GM19438 (cell line): ENCODE data around the gene TMEM38B.
"Not testable (repeated sequence)": the region's sequence is repeated elsewhere in the genome, so short reads cannot be mapped to it uniquely, and the experiment has no call there.

ENCODE experiments used
- ATAC-seq: cut with Tn5 transposase; IDR thresholded peaks from one replicate; pipeline ENCODE4 v1.9.1; 2021; ENCODE audit warnings: low read depth; ENCODE audit not compliant: unreplicated experiment

TMEM38B gene

DNA sequence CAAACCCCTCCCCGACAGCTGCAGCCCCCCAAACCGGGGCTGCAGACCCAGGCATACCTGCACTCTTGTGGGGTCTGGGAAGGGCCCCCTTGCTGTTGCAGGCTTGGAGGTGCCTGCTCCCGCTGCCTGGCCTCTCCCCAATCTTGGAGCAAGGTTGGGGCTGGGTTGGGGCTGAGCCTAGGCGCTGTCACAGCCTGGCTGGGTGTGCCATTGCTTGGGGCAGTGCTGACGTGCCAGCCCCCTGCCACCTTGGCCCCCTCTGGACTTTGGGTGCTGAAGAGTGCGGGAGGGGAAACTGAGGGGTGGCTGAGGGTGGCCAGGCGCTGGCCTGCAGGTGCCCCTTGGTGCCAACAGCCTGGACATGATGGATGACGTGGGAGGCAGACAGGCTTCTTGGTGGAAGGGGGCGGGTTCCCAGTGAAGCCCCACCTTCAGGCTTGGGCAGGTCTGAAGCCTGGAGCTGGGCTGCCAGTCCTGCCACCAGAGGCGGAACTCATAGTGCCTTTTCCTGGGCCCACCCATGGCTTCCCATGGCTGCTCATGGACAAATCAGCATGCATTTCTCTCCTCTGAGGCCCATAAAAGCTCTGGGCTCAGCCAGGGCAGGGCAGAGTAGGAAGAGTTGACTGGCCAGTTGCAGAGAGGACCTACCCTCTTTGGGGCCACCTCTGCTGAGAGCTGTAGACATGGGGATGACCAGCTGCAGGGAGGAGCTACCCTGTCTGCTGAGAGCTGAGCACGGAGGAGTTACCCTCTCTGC lies 19.1 kb downstream of the TMEM38B start:
- ATAC-seq = no peak

DNA sequence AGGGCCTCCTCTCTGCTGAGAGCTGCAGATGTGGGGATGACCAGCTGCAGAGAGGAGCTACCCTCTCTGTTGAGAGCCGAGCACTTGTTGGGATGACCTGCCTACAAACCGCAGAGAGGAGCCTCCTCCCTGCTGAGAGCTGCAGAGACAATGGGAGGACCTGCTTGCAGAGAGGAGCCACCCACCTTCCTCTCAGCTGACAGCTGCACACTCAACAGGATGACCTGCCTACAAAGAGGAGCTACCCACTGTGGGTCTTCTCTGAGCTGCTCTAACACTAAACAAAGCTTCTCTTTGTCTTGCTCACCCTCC lies 19.6 kb downstream of the TMEM38B start:
- ATAC-seq = no peak

DNA sequence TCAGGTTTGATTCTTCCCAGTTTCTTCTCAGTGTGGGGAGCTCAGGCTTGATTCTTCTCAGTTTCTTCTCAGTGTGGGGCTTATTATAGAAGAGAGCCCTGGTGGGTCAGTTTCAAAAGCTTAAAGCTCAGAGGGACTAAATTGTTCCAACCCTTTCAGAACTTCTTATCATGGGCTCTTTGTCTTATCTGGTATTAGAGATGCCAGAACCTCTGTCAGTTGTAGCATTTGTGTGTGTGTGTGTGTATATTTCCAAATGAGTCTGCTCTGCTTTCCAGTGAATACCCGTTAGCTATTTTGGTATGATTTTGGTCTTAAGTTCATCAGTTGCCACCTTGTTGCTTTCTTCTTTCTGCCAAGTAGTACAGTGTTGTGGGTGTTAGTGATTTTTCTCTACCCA lies 21.8 kb downstream of the TMEM38B start:
- no peak for ATAC-seq

DNA sequence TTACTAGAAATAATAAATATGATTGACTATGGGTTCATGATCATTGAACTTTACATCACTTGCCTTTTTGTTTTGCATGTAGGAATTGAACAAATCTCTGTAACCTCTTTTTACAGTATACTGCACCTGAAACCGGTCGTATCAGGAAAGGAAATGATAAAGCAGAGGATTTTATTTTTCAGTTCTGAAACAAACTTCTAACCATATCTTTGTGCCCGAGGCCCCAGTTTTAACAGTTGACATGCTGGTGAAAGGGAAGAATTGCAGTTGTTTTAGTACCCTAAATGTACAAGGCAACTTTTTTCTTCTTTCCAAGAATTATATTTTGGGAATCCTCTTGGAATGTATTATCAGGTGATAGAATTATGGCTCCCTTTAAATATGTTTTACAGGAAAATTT lies 27.8 kb downstream of the TMEM38B start:
- ATAC-seq = no peak

DNA sequence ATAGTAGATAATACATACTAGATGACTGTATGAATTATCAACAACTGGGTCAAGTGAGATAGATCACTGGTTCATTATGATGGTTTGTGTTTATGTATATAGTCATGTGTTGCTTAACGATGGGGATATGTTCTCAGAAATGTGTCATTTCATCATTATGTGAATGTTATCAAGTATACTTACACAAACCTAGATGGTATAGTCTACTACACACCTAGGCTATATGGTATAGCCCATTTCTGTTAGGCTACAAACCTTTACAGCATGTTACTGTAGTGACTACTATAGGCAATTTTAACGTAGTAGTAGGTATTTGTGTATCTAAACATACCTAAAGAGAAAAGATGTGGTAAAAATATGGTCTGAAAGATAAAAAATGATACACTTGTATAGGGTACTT lies 31.0 kb downstream of the TMEM38B start:
- no peak for ATAC-seq

DNA sequence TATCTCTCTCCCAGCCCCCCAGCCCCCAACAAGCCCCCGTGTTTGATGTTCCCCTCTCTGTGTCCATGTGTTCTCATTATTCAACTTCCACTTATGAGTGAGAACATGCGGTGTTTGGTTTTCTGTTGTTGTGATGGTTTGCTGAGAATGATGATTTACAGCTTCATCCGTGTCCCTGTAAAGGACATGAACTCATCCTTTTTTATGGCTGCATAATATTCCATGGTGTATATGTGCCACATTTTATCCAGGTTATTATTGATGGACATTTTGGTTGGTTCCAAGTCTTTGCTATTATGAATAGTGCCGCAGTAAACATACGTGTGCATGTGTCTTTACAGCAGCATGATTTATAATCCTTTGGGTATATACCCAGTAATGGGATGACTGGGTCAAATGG lies 33.9 kb downstream of the TMEM38B start:
- not testable (repeated sequence) for ATAC-seq

DNA sequence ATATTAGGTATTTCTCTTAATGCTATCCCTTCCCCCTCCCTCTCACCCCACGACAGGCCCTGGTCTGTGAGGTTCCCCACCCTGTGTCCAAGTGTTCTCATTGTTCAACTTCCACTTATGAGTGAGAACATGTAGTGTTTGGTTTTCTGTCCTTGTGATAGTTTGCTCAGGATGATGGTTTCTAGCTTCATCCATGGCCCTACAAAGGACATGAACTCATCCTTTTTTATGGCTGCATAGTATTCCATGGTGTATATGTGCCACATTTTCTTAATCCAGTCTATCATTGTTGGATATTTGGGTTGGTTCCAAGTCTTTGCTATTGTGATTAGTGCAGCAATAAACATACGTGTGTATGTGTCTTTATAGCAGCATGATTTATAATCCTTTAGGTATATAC lies 37.1 kb downstream of the TMEM38B start:
- ATAC-seq = not testable (repeated sequence)

DNA sequence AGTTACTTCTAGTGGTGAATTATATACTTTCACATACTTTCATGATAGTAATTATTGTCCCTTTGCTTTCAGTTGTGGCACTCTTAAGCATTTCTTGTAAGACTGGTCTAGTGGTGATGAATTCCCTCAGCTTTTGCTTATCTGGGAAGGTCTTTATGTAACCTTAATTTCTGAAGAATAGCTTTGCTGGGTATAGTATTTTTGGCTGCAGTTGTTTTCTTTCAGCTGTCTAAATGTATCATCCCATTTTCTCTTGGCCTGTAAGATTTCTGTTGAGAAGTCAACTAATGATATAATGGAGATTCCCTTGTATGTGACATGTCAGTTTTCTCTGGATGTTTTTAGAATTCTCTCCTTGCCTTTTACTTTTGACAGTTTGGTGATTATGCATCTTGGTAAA lies 41.0 kb downstream of the TMEM38B start:
- ATAC-seq = no peak

DNA sequence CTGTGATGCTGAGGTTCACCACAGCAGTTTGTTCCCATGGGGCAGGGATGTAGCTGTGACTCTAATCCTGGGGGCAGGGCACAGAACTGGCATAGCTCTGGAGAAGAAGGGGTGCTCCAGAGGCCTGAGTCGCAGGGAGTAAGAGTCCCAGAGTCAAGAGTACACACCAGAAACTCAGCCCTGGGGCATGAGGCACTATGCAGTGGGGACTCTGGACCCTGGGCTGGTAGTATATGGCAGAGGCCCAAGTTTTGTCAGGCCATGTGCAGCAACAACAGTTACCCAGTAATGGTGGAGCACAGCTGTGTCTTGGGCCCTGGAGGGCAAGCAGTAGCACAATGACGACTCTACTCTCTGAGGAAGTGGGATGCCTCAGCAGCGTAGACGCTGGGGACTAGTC lies 42.9 kb downstream of the TMEM38B start:
- no peak for ATAC-seq

DNA sequence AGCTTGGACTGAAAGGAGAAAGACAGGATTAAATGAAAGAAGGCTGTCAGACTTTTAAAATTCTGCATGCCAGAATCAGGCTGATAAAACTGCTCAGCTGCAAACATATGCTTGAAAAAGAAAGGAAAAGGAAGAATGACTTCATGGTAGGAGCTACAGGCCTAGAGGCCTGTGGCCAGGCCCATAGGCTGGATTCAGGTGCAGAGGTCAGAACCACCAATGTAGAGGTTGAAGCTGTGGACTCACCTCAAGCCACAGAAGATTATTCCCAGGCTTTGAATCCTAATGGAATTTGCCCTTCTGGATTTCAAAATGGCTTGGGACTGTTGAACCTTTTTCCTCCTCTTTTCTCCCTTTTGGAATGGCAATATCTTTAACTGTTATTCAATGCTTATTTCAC lies 47.7 kb downstream of the TMEM38B start:
- no peak for ATAC-seq

DNA sequence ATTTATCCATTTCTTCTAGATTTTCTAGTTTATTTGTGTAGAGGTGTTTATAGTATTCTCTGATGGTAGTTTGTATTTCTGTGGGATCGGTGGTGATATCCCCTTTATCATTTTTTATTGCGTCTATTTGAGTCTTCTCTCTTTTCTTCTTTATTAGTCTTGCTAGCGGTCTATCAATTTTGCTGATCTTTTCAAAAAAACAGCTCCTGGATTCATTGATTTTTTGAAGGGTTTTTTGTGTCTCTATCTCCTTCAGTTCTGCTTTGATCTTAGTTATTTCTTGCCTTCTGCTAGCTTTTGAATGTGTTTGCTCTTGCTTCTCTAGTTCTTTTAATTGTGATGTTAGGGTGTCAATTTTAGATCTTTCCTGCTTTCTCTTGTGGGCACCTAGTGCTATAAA lies 53.0 kb downstream of the TMEM38B start:
- ATAC-seq = not testable (repeated sequence)

DNA sequence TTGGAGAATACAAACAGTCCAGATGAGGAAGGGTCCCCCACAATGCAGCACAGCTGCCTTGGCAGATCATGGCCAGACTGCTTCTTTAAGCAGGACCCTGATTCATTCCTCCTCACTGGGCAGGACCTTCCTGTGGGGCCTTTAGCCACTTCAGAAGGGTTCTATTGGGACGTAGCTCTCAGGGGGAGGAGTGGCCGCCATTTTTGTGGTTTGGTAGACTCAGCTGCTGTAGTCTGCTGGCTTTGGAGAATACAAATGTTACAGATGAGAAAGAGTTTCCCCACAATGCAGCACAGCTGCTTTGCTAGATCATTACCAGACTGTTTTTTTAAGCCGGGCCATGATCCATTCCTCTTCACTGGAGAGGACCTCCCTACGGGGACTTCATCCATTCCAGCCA lies 57.4 kb downstream of the TMEM38B start:
- no peak for ATAC-seq

DNA sequence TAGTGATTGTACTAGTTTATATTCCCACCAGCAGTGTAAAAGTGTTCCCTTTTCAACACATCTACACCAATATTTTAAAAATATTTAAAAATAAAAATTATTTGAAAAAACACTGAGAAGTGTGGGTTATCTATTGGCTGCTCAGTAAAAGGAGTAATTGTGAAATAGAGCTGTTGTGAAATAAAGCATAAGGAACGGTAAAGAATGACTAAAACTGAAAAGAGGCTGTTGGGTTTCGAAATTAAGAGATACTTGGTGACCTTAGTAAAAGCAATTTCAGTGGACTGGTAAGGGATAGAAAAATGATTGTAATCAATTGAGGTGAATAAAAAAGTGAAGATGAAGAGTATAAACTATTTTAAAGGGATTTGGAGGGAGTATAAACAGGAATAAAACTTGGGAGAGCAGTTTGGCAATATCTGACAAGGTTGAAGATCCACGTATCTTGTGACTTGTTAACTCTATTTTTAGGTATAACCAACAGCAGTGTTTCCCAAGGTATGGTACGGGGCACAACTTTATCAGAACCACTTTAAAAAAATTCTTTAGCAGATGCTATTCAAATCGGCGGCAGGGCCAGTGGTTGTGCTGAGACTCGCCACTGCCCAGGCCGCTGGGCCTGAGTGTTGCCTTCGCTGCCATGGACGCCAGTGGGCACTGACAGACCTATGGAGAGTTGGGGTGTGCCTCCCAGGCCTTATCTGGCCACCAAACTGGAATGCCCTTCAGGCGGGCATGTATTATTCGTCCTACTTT lies 63.3 kb downstream of the TMEM38B start:
- no peak for ATAC-seq

DNA sequence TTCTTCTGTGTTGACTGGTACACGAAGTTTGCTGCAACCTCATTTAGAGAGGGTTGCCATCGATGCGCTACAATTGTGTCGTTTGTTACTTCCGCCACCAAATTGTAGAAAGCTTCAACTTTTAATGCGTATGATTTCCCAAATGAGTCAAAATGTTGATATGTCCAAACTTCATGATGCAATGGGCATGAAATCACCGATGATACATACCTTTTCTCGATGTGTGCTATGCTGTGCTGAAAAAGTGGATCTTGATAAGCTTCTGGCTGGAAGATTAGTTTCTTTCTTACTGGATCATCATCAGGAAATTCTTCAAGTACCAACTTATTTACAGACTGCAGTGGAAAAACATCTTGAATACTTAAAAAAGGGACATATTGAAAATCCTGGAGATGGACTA lies 65.7 kb downstream of the TMEM38B start:
- no peak for ATAC-seq

DNA sequence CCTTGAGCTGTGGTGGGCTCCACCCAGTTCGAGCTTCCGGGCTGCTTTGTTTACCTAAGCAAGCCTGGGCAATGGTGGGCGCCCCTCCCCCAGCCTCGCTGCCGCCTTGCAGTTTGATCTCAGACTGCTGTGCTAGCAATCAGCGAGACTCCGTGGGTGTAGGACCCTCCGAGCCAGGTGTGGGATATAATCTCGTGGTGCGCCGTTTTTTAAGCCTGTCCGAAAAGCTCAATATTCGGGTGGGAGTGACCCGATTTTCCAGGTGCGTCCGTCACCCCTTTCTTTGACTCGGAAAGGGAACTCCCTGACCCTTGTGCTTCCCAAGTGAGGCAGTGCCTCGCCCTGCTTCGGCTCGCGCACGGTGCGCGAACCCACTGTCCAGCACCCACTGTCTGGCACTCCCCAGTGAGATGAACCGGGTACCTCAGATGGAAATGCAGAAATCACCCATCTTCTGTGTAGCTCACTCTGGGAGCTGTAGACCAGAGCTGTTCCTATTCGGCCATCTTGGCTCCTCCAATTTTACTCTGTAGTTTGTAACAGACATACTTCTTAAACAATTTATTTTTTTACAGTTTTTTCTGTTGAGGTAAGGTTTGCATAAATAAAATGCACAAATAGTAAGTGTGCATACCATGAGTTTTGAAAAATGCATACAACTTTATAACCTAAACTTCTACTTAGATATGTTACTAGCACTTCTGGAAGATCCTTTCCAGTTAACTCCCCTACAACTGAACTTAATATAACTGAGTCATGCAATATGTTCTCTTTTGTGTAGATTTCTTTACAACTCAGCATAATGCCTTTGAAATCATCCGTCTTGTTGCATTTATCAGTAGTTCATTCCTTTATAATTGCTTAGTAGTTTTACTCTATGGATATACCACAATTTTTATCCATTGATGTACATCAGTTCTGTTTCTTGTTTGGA lies 88.5 kb downstream of the TMEM38B start:
- ATAC-seq = not testable (repeated sequence)

DNA sequence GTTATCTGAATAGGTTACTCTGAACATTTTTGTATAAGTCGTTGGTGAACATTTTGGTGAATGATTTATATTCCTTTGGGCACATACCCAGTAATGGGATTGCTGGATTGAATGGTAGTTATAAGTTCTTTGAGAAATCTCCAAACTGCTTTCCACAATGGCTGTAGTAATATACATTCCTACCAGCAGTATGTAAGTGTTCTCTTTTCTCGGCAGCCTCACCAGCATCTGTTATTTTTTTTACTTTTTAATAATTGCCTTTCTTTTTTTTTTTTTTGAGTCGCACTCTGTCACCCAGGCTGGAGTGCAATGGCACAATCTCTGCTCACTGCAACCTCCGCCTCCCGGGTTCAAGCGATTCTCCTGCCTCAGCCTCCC lies 89.1 kb downstream of the TMEM38B start:
- not testable (repeated sequence) for ATAC-seq

DNA sequence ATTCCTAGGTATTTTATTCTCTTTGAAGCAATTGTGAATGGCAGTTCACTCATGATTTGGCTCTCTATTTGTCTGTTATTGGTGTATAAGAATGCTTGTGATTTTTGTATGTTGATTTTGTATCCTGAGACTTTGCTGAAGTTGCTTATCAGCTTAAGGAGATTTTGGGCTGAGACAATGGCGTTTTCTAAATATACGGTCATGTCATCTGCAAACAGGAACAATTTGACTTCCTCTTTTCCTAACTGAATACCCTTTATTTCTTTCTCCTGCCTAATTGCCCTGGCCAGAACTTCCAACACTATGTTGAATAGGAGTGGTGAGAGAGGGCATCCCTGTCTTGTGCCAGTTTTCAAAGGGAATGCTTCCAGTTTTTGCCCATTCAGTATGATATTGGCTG lies 92.5 kb downstream of the TMEM38B start:
- not testable (repeated sequence) for ATAC-seq

DNA sequence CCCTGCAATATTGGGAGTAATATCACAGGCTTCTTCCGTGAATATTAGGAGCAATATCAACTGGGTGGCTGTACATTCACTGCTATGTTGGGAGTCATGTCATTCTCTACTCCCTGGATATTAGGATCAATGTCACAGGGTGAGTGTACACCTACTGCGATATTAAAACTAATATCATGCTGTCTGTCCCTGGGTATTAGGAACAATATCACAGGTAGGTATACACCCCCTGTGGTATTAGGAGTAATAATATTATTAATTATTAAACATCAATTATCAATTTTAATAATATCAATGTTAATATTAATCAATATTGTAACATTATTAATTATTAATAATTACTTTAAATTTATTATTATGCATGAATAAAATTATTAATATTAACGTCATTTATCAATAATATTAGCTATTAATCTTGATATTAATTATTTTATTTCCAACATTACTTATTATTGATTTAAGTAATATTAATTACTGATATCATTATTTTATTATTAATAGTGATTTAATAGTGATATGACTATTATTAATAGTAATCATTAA lies 121.9 kb downstream of the TMEM38B start:
- no peak for ATAC-seq

DNA sequence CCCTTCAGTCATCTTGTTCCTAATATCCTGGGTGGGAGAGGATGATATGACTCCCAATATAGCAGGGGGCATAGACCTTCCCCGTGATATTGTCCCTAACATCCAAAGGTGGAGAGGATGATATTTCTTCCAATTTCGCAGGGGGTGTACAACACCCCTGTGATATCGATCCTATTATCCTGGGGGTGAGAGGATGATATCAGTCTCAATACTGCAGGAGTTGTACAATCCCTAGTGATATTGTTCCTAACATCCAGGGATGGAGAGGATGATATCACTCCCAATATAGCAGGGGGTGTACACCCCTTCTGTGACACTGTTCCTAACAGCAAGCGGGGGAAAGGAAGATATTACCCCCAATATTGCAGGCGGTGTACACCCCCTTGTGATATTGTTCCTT lies 122.6 kb downstream of the TMEM38B start:
- ATAC-seq = no peak

DNA sequence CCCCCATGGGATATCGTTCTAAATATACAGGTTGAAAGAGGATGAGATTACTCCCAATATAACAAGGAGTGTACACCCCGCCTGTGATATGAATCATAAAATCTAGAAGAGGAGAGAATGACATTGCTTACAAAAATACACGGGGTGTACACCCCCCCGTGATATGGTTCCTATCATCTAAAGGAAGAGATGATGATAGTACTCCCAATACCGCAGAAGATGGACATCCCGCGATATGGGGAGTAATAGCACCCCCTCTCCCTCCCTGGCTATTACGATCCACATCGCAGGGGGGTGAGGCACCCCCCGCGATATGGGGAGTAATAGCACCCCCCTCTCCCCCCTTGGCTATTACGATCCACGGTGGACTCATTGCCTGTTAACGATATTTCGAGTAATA lies 124.6 kb downstream of the TMEM38B start:
- no peak for ATAC-seq

DNA sequence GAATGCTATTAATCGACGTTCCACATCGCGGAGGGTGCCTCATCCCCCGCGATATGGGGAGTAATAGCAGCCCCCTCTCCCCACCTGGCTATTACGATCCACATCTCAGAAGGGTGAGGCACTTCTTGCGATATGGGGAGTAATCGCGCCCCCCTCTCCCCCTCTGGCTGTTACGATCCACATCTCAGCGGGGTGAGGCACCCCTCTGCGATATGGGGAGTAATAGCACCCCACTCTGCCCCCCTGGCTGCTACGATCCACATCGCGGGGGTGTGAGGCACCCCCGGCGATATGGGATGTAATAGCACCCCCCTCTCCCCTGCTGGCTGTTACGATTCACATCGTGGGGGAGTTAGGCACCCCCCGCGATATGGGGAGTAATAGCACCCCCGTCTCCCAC lies 128.5 kb downstream of the TMEM38B start:
- no peak for ATAC-seq
